Umbilical cord (tissue), 2 donors: ENCODE results near the gene HAO1. TPM values are rescaled to one million over a fixed set of nuclear protein-coding genes. Genes with fewer than 3 reads are reported as not detected.

Experiments used
- DNase-seq: peaks from one replicate; pipeline ENCODE4 v3.0.0-alpha.2; 2015; ENCODE audit warnings: low spot score
- total RNA-seq: library from RNA; depleted of rRNA; stranded (reverse); fragments of >200 nt; gene quantifications from one replicate; pipeline ENCODE4 v1.2.3, GENCODE V29; 2014; ENCODE audit warnings: low replicate concordance; ENCODE audit not compliant: insufficient read depth

Gene HAO1
- total RNA-seq, 1 donor from 2014 or later = not detected

DNA sequence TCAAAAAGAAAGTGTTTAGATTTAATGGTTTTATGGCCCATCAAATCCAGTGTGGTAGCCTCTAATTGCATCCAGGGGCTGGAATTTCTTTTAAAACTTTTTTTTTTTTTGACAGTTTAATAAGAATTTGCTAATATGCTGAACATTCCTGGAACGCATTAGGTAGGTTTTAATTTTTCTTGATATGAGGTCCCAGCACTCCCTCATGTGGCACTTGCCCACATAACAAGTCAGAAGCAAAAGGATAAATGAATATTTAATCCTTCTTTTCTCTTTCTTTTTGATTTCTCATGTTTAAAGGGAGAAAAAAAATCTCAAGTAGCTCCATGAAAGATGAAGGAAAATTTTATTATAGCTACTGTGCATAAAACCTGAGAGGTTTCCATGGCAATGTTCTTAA is 13.5 kb downstream of the HAO1 start:
- peak; percentile 2 for DNase-seq

GRCh38 chr20:7926323-7926722 is 13.9 kb downstream of the HAO1 start:
- no peak for DNase-seq

- peak; percentile 4 for DNase-seq
Measured at GRCh38 chr20:7924692-7925091, 15.6 kb downstream of the HAO1 start.

- DNase-seq = no peak
Measured at GRCh38 chr20:7916648-7917047, 23.6 kb downstream of the HAO1 start.

GRCh38 chr20:7912551-7912950 is 27.7 kb downstream of the HAO1 start:
- no peak for DNase-seq

DNA sequence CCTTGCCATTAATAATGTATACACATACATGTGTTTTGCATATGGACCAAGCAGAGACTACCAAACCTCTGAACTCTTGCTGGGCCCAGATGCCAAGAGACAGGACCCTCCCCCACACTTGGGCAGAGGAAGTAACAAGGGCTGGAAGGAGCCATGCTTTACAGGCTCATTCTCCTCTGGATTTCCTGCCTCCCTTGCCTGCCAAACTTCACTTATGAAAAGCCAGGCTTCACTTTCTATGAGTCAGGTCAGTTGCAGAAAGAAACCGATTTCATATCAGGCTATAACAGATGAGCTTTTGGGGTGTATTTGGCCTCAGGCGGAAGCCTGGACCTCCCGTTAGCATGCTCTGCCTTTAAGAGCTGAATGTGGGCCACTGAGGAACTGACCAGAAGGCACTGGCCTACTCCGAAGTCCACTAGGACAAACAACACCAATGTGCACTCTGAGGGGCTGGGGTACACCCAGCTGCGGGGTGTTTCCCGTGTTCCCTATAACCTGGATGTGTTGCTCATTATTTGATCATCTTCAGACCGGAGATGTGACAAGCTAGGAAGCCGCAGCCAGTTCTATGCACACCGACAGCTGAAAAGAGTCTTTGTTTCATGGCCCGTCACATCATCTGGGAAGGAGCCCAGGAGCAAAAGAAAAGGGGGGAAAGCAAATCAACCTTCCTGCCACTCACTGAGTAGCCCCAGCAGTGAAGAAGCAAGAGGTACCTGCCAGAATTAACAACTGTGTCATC is 28.5 kb downstream of the HAO1 start:
- DNase-seq = no peak

DNA sequence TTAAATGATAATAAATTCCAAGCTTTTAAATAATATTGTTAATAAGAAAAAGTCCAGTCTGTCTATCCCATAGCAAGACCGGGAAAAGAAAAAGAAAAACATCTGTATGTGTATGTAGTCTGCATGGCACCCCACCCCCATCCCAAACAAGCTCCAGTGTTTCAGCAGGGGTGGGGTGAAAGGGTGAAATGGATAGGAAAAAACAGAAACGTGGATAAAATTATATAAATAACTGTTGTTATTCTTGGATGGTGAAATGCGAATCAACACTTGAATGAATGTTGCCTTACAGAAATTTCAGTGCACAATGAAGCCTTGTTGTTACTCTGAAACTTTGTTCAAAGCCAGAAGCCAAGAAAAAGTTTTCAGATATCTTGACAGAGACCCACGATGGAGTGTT is 31.4 kb downstream of the HAO1 start:
- DNase-seq = no peak

DNA sequence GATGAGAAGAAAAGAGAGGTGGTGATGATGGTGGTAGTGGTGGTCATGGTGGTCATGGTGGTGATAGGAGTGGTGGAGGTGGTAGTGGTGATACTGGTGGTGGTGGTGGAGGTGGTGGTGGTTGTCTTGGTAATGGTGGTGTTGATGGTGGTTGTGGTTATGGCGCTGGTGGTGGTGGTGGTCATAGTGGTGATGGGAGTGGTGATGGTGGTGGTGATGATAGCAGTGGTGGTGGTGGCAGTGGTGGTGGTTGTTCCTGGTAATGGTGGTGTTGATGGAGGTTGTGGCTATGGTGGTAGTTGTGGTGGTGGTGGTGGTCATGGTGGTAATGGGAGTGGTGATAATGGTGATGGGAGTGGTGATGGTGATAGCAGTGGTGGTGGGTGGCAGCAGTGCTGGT is 36.8 kb downstream of the HAO1 start:
- no peak for DNase-seq

GRCh38 chr20:7902879-7903278 is 37.4 kb downstream of the HAO1 start:
- DNase-seq = no peak

GRCh38 chr20:7897781-7898364 is 42.4 kb downstream of the HAO1 start:
- DNase-seq = no peak

DNA sequence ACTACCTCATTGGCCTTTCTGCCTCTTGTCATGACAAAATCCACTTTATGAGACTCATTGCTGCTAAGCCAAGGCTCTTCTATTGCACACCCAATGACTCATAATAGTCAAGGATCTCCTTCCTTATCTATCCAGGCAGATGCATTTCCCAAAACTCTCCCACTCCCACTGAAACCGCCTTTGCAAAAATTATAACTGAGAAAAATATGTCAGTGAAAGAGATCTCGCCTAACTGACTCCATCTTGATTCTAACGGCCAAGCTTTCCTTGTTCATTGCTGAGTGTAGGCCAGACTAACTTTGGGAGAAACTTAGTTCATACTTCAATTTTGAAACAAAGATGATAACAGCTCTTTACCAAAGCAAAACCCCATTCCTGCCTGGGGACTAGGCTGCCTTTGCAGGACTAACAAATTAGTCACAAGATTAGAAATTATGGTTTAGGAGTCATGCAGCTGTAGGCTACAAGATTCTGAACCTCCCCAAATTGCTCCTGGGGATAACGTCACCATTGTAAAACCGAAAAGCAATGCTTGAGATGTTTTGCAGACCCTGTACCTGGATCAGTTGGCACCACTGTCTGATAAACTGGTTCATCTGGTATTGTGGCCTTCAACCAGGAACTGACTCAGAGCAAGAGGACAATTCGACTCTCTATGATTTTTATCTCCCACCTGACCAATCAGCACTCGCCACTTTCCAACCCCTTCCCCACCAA is 47.1 kb downstream of the HAO1 start:
- no peak for DNase-seq

DNA sequence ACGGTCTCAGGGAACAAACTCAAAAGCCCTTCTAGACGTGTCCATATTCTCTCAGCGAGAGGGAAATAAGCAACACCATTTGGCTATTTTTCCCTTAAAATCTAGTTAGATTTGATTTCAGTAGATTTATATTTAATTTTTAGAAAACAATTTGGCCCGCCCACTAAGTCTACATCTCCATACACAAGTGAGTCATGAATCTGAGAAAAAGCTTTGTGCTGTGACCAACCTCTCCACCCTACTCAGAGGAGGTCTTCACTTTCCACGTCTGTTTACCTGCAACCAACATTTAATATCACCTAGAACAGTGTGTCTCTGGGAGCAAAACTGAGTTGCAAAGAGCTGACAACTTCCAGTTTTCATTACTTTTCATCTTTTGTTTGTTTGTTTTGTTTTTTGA is 48.6 kb downstream of the HAO1 start:
- DNase-seq = no peak

GRCh38 chr20:7889736-7890135 is 50.5 kb downstream of the HAO1 start:
- DNase-seq = no peak

DNA sequence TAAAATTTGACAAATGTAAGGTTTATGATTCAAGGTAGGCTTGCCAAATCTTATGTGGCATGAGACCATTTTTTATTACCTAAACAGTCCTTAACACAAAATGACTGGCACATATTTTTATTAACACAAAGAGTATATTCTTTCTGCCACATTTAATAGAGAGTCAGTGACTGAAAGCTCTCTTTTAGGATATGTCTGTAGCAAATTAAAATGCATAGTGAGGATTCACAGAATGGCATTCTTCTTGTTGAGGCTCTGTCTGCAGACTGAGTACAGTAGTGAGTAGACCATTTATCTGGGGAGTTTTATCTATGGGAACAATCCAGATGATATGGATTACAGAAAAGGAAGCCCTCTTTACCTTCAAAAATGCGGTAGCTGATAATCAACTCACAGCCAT is 56.5 kb downstream of the HAO1 start:
- no peak for DNase-seq

GRCh38 chr20:7883309-7883708 is 56.9 kb downstream of the HAO1 start:
- no peak for DNase-seq

GRCh38 chr20:7882076-7882475 is 58.2 kb downstream of the HAO1 start:
- no peak for DNase-seq

- DNase-seq = no peak
Measured at GRCh38 chr20:7881551-7881950, 58.7 kb downstream of the HAO1 start.

DNA sequence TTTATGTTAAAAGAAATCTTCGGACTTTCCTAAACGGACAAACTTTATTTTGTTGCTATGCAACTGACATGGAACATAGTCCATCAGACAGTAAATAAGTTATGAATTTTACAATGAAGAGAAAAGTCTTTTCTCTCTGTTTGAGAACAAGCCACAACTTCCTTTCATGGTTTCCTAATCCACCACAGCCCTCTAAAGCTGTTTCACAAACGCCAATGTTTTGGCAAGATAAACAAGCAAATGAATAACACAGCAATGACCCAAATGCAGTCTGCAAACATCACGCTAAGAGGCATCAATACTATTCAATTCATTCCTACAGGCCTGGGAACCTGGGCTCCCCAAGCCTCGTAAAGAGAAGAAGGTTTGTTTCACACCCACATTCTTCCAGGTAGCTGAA is 60.4 kb downstream of the HAO1 start:
- no peak for DNase-seq

DNA sequence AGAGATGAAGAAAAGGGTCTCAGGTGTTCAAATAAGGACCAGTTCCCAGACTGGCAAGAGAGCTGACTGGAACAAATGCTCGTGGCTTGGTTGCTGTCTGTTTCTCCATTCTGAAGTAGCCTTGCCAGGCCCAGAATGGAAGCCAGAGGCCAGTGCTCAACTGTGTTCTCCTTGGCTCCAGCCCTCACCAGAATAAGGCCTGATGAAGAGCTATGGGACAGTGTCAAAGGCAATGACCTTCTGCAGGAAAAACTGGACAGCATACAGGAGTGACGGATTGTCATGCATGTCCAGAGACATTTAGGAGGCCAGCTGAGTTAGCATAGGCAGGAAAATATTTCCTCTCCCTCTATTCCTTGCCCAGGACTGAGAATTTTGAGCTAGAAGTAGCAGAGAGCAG is 72.2 kb downstream of the HAO1 start:
- DNase-seq = no peak

DNA sequence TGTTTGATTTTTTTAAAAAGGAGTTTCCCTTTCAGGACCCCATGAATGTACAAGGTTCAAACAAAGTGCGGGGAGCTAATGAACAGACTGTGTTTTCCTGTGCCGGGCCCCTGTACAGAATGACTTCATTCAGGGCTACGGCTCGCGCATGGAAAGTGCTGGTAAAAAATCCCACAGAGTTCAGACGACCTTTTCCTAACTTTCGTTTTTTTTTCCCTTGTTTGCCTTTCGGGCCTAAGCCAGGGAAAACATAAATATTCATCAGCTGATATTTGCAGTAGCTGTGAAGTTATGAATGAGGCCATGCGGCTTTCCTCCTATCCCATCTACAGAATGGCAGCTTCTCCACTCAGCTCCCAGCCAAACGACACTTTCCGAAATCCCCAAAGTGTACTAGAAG is 74.0 kb downstream of the HAO1 start:
- peak; percentile 19 for DNase-seq

GRCh38 chr20:7859356-7859802 is 80.9 kb downstream of the HAO1 start:
- peak; percentile 66 for DNase-seq

DNA sequence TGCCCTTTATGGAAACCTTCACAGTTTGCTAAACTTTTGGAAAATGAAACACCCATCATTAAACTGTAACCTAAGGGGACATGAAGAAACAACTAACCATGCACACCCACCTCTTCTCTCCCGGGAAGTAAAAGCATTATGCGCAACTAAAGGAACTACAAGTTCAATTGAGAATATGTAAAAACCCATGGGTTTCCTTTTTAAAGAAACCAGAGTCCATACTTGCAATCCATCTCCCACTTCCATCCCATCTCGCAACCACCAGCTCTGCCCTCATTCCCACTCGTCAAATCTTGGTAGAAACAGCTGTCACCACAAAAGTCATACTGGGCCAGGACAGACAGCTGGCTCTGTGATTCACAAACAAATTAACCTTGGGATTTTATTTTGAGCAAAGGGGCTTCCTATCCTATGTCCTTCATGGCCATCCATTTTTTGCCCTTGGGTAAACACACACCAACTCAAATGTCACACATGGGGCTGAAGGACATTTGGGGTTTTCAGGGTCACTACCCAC is 81.5 kb downstream of the HAO1 start:
- no peak for DNase-seq

DNA sequence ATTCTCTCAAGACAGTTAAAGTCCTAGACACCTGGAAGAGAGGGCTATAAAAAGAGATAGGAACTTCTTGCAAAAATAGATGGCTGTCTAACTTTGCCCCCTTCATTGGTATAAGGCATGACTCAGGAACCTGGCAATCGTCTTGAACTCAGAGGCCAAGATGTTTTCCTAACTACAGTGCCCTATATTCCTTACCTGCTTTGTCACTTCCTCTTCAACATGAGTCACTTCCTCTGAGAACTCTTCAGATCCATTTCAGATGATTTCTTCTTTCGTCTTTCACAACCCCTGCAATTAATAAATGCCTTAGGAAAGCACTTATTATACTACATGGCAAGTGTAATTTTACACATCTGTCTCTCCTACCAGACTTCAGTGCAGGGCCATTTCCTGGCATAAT is 83.5 kb downstream of the HAO1 start:
- no peak for DNase-seq
